DLD1 (cell line): Measurements from ENCODE around the gene NPHP4.

Experiments used
- in situ Hi-C: cut with HindIII; loops from 2 replicates; pipeline ENCODE4 v1.10.0; 2017; ENCODE audit warnings: low sequenced_read_pairs

Gene NPHP4

DNA sequence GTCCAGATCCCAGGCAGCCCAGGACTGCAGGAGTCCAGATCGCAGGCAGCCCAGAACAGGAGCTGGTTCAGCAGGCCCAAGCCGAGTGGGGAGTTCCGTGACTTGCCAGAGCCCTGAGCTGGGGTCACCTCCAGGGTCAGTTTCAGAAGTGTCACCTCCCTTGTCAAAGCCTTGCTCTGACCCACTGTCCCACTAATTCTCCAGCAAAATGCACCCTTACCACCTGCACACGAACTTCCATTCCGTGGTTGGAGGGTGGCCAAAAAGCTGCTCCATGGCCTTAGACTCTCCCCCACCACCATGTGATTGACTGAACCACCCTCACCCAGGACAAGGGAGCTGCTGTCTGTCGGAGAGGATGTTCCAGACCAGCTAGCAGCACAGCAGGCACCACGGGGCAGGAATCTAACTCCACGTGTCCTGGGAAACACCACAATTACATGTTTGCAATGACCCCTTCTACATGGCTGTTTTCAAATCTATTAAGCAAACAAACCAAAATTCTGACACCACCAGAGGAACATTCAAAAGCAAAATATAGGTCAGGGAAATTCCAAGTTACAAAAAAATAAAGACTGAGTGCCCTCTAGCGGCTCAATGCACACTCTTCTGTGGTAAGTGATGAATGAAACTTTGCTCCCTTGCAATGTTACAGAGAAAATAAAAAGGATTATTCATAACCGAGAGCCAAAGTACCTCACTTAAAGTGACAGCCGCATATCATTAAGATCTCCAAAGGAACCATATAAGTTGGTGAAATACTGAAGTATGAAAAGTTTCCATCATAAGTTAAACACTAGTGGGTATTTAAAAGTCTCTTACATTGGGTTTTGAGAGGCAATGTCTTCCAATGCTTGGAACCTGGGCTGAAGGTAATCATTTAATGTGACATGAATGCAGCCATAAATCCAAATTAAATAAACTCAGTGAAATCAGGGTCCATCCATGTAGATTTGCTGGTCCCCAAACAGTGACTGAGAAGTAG lies 76.3 kb downstream of the NPHP4 start:
- in situ Hi-C loops: no loop called here

DNA sequence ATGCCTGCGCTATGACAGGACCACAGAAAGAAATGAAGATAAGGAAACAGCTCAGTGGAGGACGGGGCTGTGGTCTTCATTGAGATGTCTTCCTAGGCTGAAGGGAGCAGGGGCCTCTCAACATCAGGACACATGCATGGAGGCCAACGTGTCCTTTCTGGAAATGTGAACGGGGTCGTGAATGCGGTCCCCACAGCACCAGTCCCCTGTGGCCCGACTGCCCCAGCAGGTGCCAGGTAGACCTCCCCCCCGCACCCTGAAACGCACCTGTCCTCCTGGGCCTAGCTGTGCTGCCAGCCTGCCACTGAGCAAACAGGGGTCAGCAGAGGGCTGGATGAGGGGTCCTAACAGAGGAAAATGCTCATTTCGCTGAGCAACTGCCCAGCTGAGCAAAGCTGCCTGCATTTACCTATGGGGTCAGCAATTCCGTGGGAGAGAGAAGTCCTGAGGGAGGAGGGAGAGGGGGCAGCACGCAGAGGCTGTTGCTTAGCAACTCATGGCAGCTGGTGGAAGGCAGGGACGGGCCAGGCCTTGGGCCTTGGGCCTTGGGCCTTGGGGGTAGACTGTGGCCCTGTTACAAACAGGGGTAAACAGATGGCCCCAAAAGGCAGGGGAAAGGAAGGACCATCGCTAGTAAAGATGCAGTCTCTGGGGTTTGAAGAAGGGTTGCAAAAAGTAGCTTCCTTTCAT lies 77.4 kb downstream of the NPHP4 start:
- in situ Hi-C loops: no loop called here

GRCh38 chr1:5913876-5914275 lies 78.3 kb downstream of the NPHP4 start:
- in situ Hi-C loops: no loop called here

DNA sequence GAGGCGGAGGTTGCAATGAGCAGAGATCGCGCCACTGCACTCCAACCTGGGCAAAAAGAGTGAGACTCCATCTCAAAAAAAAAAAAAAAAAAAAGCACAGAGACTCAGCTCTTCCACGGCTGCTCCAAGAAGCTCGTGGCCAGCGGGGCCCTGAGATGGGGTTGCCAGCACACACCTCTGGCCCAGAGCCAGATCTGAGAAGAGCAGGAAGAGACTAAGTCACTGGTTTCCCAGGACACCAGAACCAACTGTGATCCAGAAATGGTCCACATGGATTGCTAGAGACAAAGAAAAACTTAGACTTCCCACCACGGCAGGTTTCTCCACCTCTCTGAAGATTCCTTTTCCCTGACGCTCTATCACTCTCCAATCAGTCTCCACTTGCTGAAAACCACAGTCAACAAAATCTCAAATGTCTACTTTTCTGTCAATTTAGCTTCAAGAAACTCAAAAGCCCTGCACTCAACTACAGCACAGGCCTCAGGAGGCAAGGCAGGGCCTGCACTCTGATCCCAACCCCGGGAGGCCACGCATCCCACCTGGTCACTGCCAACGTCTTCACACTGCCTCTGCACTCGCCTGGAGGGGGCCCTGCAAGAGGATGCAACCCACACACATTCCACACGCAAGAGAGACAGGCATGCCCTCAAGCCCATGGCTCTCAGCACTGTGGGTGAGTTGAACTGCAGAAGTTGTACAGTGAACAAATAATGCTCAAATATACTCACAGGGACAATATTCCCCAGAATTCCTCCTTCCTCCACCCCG lies 79.0 kb downstream of the NPHP4 start:
- in situ Hi-C loops: no loop called here

DNA sequence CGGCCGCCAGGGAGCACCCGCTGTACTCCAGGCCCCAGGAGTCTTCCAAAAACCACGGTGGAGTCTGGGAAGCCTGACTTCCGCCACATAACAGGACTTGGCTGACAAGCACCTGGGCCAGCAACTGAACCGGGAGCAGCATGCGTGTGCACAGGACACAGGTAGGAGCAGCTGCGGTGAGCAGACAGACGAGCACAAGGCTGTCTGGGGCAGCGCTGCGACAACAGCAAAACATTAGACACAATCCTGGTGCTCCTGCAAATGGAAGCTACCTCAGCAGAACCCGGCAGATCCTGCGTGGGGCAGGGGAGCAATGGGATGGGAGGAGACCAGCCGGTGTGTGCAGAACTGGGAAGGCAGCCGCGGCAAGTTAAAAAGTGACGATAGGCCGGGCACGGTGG lies 80.4 kb downstream of the NPHP4 start:
- in situ Hi-C loops: no loop called here

DNA sequence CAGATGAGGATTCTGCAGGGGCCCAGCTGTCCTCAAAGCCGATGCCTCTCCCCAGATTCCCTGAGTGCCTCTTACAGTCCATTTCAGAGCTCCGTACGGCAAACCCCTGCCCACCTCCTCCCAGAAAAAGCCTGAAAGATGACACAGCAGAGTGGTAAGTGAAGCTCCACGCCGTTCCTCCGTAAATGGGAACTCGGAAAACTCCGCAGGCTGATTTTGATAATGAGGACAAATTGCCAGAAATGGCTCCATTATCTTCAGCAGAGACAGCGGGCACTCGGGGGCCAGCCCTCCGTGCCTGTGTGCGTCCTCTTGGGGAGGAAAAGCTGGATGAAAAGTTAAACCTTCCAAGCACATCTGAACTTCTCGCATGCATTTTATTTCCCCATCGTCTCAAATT lies 81.1 kb downstream of the NPHP4 start:
- in situ Hi-C loops: no loop called here

- in situ Hi-C loops: no loop called here
These were observed 81.6 kb downstream of the NPHP4 start for GRCh38 chr1:5910666-5911065.

GRCh38 chr1:5910276-5910620 lies 82.0 kb downstream of the NPHP4 start:
- in situ Hi-C loops: no loop called here

DNA sequence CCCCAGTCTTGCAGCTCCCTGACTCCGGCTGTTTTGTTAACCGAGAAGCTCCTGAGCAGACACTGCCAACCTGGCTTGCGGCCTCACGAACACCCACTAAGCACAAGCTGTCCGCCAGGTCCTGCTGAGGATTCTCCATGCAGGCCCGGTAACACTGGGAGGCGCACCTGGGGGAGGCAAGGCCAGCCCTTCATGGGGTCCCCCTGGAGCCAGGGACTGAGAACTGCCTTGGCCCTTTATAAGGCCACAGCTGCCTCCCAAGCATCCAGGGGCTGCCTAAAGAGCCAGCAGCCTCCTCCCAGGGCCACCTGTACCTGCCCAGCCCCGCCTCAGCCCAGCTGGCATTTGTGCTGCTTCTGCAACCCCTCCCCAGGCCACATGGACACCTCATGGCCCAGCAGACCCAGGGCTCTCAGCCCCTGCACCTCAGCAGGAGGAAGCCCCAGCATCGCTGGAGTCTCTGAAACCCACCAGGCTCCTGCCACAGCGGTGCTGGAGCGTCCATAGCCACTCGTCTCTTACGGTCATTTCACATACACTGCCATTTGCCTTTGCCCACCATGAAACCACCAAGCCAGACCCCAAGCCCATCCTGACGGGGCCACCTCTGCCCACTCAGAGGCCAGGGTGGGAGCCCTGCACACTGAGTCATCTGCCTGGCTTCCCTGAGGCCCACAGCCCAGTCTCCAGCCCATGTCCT lies 82.5 kb downstream of the NPHP4 start:
- in situ Hi-C loops: no loop called here

DNA sequence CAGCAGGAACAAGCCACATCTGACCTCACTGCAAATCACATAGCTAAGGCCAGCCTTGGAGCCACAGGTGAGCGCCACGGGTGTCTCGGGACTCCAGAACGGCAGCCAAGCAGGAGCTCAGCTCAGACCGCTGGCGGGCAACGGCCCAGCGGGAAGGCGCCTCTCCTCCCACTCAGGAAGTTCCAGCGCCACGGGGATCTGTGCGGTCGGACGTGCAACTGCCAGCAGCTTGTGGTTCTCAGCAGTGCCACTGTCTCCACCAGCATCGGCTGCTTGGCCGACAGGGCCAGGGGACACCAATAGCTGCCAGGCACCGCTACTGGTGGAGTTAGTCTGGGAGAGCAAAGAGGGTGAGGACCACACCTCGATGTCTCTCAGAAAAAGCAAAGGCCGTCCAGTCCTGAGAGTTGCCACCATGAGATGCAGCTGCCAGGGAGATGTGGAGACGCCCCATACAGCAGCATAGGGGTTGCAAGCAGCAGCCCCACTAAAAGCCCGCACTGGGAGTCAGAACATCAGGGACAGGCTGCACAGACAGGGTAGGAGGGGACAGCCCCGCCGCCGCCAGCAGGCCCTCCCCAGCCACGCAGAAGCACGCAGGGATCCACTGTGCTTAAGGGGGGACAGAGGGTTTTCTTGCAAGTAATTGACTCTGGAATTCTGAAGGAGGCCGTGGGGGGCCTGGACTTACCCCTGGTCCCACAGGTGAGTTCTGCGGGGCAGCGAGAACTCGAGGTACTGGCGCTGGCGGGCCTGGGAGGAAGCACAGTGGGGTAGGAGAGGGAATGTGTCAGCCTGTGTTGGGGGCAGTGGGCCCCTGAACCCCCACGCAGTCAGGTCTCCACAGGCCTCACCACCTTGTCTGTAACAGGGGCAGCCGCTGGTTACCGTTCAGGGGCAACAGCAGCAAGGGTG lies 83.5 kb downstream of the NPHP4 start:
- in situ Hi-C loops: no loop called here

- in situ Hi-C loops: no loop called here
These were observed 84.3 kb downstream of the NPHP4 start for GRCh38 chr1:5907966-5908365.

DNA sequence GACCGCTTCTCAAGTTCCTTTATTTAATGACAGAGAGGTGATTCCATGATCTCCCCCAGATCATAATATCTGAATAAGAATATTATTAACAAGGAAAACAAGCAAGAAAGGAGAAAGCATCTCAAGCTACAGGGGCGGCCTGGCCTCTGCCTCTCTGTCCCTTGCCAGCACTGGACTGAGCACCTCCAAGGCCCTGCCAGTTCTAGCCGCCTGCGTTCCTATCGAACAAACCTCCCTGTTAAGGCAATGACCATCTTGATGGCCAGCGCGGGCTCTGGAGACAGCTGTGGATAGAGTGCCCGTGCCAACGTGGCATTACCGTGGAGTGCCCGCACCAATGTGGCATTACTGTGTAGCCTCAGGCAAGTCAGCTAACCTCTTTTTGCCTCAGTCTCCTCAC lies 84.8 kb downstream of the NPHP4 start:
- in situ Hi-C loops: no loop called here

GRCh38 chr1:5906966-5907365 lies 85.3 kb downstream of the NPHP4 start:
- in situ Hi-C loops: no loop called here

GRCh38 chr1:5906116-5906515 lies 86.1 kb downstream of the NPHP4 start:
- in situ Hi-C loops: no loop called here

DNA sequence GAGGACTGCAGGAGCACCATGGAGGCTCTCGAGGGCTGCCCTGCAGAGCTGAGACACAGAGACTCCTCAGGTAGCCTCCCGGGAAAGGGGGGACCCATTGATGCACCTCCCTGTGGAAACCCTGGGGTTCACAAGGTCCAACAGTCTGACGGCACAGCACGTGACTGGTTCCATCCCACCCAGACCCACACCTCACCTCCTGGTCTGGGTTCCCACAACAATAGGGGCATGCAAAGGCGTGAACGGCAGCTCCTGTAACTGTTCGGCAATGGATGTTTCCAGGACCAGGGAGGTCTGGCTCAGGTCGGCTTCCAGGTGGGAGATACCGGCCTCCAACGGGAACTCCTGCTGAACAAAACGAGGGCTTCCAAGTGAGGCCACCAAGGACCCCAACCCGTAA lies 86.8 kb downstream of the NPHP4 start:
- in situ Hi-C loops: no loop called here

GRCh38 chr1:5904551-5904950 lies 87.7 kb downstream of the NPHP4 start:
- in situ Hi-C loops: no loop called here

- in situ Hi-C loops: no loop called here
These were observed 88.5 kb downstream of the NPHP4 start for GRCh38 chr1:5903680-5904079.

GRCh38 chr1:5903031-5903430 lies 89.2 kb downstream of the NPHP4 start:
- in situ Hi-C loops: no loop called here

DNA sequence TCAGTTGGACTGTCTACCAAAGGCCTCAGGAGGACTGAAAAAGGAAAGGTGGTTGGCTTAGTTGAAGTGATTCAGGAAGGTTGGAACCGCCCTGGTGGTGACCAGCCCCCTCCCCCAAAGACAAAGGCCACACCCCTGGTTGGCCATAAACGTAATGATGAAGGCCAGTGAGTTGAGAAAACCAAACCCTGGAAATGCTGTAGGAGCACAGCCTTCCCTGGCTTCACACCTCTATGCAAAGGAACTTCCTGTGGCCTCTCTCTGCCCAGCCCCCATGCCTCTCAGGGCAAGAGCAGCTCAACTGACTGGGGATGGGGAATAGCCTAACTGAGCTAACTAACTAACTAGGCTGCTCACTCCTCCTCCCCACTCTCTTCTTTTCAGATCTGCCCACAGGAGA lies 90.4 kb downstream of the NPHP4 start:
- in situ Hi-C loops: no loop called here

- in situ Hi-C loops: no loop called here
These were observed 91.1 kb downstream of the NPHP4 start for GRCh38 chr1:5901150-5901549.
